IPS-20b (cell line): ENCODE measurements around the gene VTN.

ENCODE experiments used
- H3K27ac ChIP-seq: one replicate; pipeline ENCODE4 v1.5.1; 2013; ENCODE audit warnings: low read length
- H3K27me3 ChIP-seq: 2 replicates; pipeline ENCODE4 v1.6.1; 2013; ENCODE audit warnings: mild to moderate bottlenecking, low read length, inconsistent platforms; ENCODE audit not compliant: insufficient read depth
- H3K36me3 ChIP-seq: 2 replicates; pipeline ENCODE4 v1.6.1; 2013; ENCODE audit warnings: low read depth, mild to moderate bottlenecking, inconsistent platforms, low read length, moderate library complexity; ENCODE audit not compliant: insufficient read depth
- H3K4me1 ChIP-seq: 2 replicates; pipeline ENCODE4 v1.6.1; 2013; ENCODE audit warnings: mild to moderate bottlenecking, control low read depth, inconsistent platforms, low read length, moderate library complexity; ENCODE audit not compliant: insufficient read depth
- H3K4me3 ChIP-seq: 2 replicates; pipeline ENCODE4 v1.5.1; 2013; ENCODE audit warnings: mild to moderate bottlenecking, low read length, inconsistent platforms
- H3K9ac ChIP-seq: 2 replicates; pipeline ENCODE4 v1.6.1; 2013; ENCODE audit warnings: low read depth, mild to moderate bottlenecking, inconsistent platforms, low read length, moderate library complexity
- H3K9me3 ChIP-seq: 2 replicates; pipeline ENCODE4 v1.6.1; 2013; ENCODE audit warnings: mild to moderate bottlenecking, low read depth, low read length, inconsistent platforms; ENCODE audit not compliant: insufficient read depth

VTN gene

GRCh38 chr17:28367641-28368305 is 2.3 kb downstream of the VTN start:
- H3K27ac ChIP-seq = no peak overlapping the region
- no peaks in the 10 kb centered on the region for H3K36me3 ChIP-seq
- H3K27me3 ChIP-seq = peaks cover 12% of the 10 kb centered on the region
- H3K9ac ChIP-seq = no peak overlapping the region
- no peak overlapping the region for H3K4me3 ChIP-seq
- no peaks in the 10 kb centered on the region for H3K9me3 ChIP-seq
- H3K4me1 ChIP-seq = peaks cover 9% of the 10 kb centered on the region; the same call in 1 of the 2 replicates

- no peak overlapping the region for H3K4me3 ChIP-seq
- H3K4me1 ChIP-seq = peaks cover 9% of the 10 kb centered on the region; the same call in 1 of the 2 replicates
- peaks cover 7% of the 10 kb centered on the region; the same call in 1 of the 2 replicates for H3K36me3 ChIP-seq
- no peaks in the 10 kb centered on the region for H3K9me3 ChIP-seq
- no peak overlapping the region for H3K9ac ChIP-seq
- H3K27ac ChIP-seq = no peak overlapping the region
- peaks cover under 1% of the 10 kb centered on the region; the same call in 1 of the 2 replicates for H3K27me3 ChIP-seq
Measured at GRCh38 chr17:28366605-28367004, 3.5 kb downstream of the VTN start.

DNA sequence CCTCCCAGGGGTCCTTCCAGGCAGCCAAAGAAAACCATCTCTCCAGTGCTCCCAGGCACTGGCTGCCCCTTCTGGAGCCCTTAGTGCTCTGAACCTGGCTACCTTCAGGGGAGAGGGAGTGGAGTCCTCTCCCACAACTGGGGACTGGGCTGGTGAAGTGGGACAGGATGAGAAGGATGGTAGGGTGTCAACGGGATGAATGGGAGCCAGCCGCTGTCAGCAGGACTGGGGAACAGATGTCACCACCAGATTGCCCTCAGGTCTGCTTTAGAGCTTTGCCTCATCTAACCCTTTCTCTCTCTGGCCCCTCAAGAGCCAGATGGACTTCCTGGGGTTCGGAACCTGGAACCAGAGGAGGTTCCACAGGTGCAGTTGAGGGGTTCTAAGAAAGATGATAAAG is 4.6 kb downstream of the VTN start:
- Histone ChIP-seq H3K4me1 (peaks cover 2% of the 10 kb centered on the region; the same call in 1 of the 2 replicates), H3K9ac (no peak overlapping the region), H3K36me3 (peaks cover 18% of the 10 kb centered on the region), H3K27me3 (no peaks in the 10 kb centered on the region), H3K4me3 (no peak overlapping the region), H3K9me3 (no peaks in the 10 kb centered on the region), H3K27ac (no peak overlapping the region)

DNA sequence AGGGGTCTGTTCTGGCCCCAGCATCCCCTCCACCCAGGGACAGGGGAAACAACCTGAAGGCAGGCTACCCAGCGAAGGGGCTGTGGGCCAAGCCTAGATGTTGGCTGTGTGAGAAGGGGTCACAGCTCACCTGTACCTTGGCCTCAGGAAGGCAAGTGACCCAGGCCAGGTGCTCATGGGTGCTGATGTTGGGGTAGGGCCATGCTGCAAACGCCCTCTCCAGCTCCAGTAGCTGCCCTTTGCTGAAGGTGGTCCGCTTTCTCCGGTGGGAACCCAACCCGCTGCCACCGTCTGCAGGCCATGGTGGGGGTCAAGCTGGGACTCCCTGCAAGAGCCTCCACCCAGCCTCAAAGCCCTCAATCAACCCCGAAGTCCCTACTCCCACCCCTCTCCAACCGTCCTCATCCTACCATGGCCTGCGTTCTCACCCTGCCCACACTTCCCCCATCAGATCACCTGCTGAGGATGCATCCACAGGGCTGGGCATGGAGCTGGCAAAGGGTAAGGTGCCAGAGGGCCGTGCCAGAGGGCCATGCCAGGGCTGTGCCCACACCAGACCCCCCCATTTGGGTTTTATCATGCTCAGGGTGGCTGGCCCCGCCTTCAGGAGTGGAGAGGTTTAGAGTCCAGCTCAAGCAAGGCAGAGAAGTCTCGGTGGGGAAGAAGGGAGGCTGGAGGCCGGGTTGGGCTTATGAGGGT is 5.3 kb downstream of the VTN start, which contains the start of gene SEBOX:
TSS of gene SEBOX (minus strand) at position 535 of the 699 bp plus-strand sequence. CDS start at position 487, 48 bp downstream.
- H3K9ac ChIP-seq = no peak within 1 kb of the TSS
- H3K36me3 ChIP-seq = peaks cover 24% of the 10 kb centered on the region
- no peaks in the 10 kb centered on the region for H3K4me1 ChIP-seq
- no peak within 1 kb of the TSS for H3K27ac ChIP-seq
- H3K9me3 ChIP-seq = no peaks in the 10 kb centered on the region
- no peaks in the 10 kb centered on the region for H3K27me3 ChIP-seq
- no peak within 1 kb of the TSS for H3K4me3 ChIP-seq

DNA sequence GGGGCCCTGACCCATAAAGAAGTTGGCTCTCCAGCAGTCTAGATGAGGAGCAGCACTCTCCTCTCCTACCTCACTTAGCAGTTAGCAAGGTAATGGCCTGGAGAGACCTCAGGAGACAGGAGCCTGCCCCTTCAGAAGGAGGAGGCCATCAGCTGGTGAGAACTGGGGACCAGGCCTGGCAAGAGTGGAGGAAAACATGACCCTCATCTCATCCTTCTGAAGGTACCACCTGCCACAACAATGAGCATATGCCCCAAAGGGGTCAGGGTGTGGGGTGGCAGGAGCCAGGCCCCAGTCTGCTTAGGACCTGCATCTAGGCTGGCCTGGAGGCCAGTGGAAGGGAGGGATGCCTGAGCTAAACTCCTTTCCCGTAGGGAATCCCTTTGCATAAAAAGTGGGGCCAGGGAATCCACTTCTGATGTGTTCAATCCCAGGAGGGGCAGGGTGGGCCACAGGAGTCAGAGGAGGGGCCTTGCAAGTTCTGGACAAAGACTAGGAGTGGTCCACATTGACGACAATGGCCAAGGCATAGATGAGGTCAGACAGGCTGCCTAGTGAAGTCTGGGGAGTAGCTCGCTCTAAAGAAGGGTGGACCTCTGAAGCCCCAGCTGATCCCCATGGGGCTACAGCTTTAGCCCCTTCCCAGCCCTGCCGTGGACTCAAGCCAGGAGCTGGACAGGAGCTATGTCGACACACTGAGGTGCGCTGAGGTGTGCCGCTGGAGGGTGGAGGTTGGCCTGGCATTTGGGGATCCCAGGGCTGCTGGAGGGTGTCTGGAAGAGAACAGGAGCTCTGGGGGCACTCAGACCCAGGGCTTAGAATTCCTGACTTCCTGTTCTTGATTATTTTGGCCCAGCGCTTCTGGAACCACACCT is 6.1 kb downstream of the VTN start:
- H3K4me3 ChIP-seq = no peak overlapping the region
- no peaks in the 10 kb centered on the region for H3K4me1 ChIP-seq
- H3K9ac ChIP-seq = no peak overlapping the region
- H3K36me3 ChIP-seq = peaks cover 30% of the 10 kb centered on the region
- no peak overlapping the region for H3K27ac ChIP-seq
- no peaks in the 10 kb centered on the region for H3K9me3 ChIP-seq
- H3K27me3 ChIP-seq = no peaks in the 10 kb centered on the region

DNA sequence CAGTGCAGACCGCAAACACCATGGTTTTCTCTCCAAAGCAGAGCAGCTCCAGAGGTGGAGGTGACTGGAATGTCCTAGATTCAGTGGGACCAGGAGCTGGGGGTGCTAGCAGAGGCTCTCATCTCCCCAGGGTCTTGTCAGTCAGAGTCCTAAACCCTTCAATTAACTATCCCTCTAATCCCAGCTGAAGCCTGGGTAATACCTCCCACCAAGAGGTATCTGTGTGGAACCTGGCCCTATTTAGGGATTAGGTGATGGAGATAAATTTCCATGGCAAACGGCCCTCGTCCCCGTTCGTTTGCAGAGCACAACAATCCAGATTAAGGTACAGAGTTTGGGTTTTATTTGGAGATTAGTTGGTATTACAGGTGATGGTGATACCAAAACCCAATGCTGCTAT is 6.9 kb downstream of the VTN start:
- no peaks in the 10 kb centered on the region for H3K27me3 ChIP-seq
- no peaks in the 10 kb centered on the region for H3K9me3 ChIP-seq
- H3K4me1 ChIP-seq = peaks cover 4% of the 10 kb centered on the region; the same call in 1 of the 2 replicates
- peaks cover 31% of the 10 kb centered on the region for H3K36me3 ChIP-seq
- H3K4me3 ChIP-seq = no peak overlapping the region
- no peak overlapping the region for H3K9ac ChIP-seq
- H3K27ac ChIP-seq = no peak overlapping the region

- Histone ChIP-seq H3K9me3 (no peaks in the 10 kb centered on the region), H3K27me3 (no peaks in the 10 kb centered on the region), H3K4me1 (peaks cover 6% of the 10 kb centered on the region; the same call in 1 of the 2 replicates), H3K36me3 (peaks cover 56% of the 10 kb centered on the region), H3K9ac (peak overlapping the region; percentile 98), H3K4me3 (peak overlapping the region; percentile 85), H3K27ac (peak overlapping the region; percentile 40)
Measured at GRCh38 chr17:28357901-28358197, 12.3 kb downstream of the VTN start.

- Histone ChIP-seq H3K36me3 (peaks cover 59% of the 10 kb centered on the region), H3K27ac (peak within 1 kb of the TSS; percentile 40), H3K27me3 (no peaks in the 10 kb centered on the region), H3K9ac (peak within 1 kb of the TSS; percentile 98), H3K4me3 (peak within 1 kb of the TSS; percentile 85), H3K9me3 (no peaks in the 10 kb centered on the region), H3K4me1 (peaks cover 6% of the 10 kb centered on the region; the same call in 1 of the 2 replicates)
Measured at GRCh38 chr17:28357061-28357900, 12.8 kb downstream of the VTN start, which contains the start of gene POLDIP2. TSS of gene POLDIP2 (minus strand) at chr17:28357527. CDS start at chr17:28357448, 79 bp downstream.

DNA sequence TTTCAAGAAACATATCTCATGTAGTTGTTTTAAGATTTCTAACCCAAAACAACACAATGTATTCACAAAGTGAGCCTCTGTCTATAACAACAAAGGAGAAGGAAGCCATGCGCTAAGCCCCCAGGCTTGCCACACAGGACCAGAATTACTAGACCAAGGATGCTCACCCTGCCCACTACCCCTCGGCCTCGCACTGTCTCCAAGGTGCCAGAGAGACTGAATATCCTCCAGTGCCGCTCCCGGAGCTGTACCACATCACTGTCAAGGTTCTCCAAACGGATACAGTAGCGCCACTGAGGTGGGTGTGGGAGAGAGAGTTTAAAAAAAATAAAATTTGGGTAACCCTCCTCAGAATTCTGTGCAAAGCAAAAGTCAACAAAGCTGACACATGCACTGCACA is 19.8 kb downstream of the VTN start:
- Histone ChIP-seq H3K9me3 (no peaks in the 10 kb centered on the region), H3K4me1 (peaks cover 9% of the 10 kb centered on the region), H3K9ac (no peak overlapping the region), H3K4me3 (no peak overlapping the region), H3K27ac (no peak overlapping the region), H3K36me3 (peaks cover 97% of the 10 kb centered on the region), H3K27me3 (no peaks in the 10 kb centered on the region)

DNA sequence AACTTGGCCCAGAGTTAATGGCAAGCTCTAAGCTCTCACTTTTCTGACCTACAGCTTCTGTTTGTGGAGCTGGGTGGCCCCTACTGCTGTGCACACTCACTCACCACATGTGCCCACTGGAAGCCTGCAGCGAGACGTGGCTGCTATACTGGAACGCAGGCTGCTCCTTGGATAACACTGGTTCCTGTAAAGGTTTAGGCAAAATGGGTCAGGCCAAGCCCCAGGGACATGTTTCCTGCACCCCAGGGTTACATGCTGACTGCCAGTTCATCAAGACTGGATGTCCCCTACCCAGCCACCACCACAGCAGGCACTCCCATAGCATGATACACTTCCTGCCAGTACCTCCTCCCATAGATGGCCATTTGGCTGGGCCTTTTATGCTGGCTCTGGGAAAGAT is 21.1 kb downstream of the VTN start:
- peaks cover 97% of the 10 kb centered on the region for H3K36me3 ChIP-seq

More for the DNA sequence above, 21.1 kb downstream of the VTN start:
- Histone ChIP-seq H3K9me3 (no peaks in the 10 kb centered on the region), H3K9ac (no peak overlapping the region), H3K27me3 (no peaks in the 10 kb centered on the region), H3K4me1 (peaks cover 9% of the 10 kb centered on the region), H3K27ac (no peak overlapping the region), H3K4me3 (no peak overlapping the region)
